Inferior parietal cortex (tissue), 1 donor: Measurements from ENCODE around the gene ZSCAN10.

Experiments
- DNase-seq: peaks from one replicate; pipeline ENCODE4 v3.0.0-alpha.2; 2016; ENCODE audit errors: extremely low spot score

ZSCAN10 gene

GRCh38 chr16:3134338-3135125 is 35.4 kb upstream of the ZSCAN10 start, which contains the start of gene ZNF213:
TSS of gene ZNF213 (plus strand) at chr16:3135029. CDS start at chr16:3137281, 2,252 bp downstream.
- peak; percentile 98 for DNase-seq

- no peak for DNase-seq
Measured at GRCh38 chr16:3133844-3134243, 34.8 kb upstream of the ZSCAN10 start.

- no peak for DNase-seq
Measured at GRCh38 chr16:3131755-3132377, 32.8 kb upstream of the ZSCAN10 start.

GRCh38 chr16:3129137-3130131 is 30.3 kb upstream of the ZSCAN10 start:
- peak; percentile 91 for DNase-seq

- DNase-seq: no peak
Measured at GRCh38 chr16:3127745-3128144, 28.7 kb upstream of the ZSCAN10 start.

GRCh38 chr16:3123986-3124886 is 25.1 kb upstream of the ZSCAN10 start:
- DNase-seq: peak; percentile 92

GRCh38 chr16:3122926-3123570 is 24.0 kb upstream of the ZSCAN10 start:
- no peak for DNase-seq

GRCh38 chr16:3121851-3122467 is 22.9 kb upstream of the ZSCAN10 start:
- no peak for DNase-seq

- DNase-seq: no peak
Measured at GRCh38 chr16:3120435-3120834, 21.3 kb upstream of the ZSCAN10 start.

- no peak for DNase-seq
Measured at GRCh38 chr16:3119701-3120408, 20.8 kb upstream of the ZSCAN10 start.

GRCh38 chr16:3119286-3119685 is 20.2 kb upstream of the ZSCAN10 start:
- DNase-seq: no peak

- DNase-seq: no peak
Measured at GRCh38 chr16:3118846-3119245, 19.8 kb upstream of the ZSCAN10 start.

GRCh38 chr16:3118204-3118790 is 19.2 kb upstream of the ZSCAN10 start:
- DNase-seq: no peak

GRCh38 chr16:3115561-3115960 is 16.5 kb upstream of the ZSCAN10 start:
- no peak for DNase-seq

- no peak for DNase-seq
Measured at GRCh38 chr16:3115003-3115402, 15.9 kb upstream of the ZSCAN10 start.

GRCh38 chr16:3113765-3114479 is 14.8 kb upstream of the ZSCAN10 start:
- no peak for DNase-seq

- no peak for DNase-seq
Measured at GRCh38 chr16:3112881-3113574, 13.9 kb upstream of the ZSCAN10 start.
